SK-N-DZ (cell line): ENCODE measurements around the gene SNAPC2.
"Not testable (repeated sequence)": the region's sequence is repeated elsewhere in the genome, so short reads cannot be mapped to it uniquely, and the experiment has no call there.

Source experiments
- DNase-seq: peaks from one replicate; pipeline ENCODE4 v3.0.0-alpha.2; 2015; ENCODE audit warnings: low spot score

SNAPC2 gene

GRCh38 chr19:7888145-7888825, 31.9 kb upstream of the SNAPC2 start, which contains the start of gene LRRC8E:
TSS of gene LRRC8E (plus strand) at chr19:7888510. CDS start at chr19:7895604, 7,094 bp downstream.
- DNase-seq, result no peak

GRCh38 chr19:7888826-7889217, 31.3 kb upstream of the SNAPC2 start:
- no peak for DNase-seq

- DNase-seq, result not testable (repeated sequence)
These were observed 26.6 kb upstream of the SNAPC2 start for GRCh38 chr19:7893362-7894101.

GRCh38 chr19:7894612-7895309, 25.4 kb upstream of the SNAPC2 start:
- no peak for DNase-seq

- no peak for DNase-seq
These were observed 24.6 kb upstream of the SNAPC2 start for GRCh38 chr19:7895565-7895964.

- no peak for DNase-seq
These were observed 22.8 kb upstream of the SNAPC2 start for GRCh38 chr19:7897292-7897691.

GRCh38 chr19:7898967-7899366, 21.2 kb upstream of the SNAPC2 start:
- no peak for DNase-seq

GRCh38 chr19:7899751-7900378, 20.3 kb upstream of the SNAPC2 start:
- no peak for DNase-seq

- DNase-seq, result no peak
These were observed 19.7 kb upstream of the SNAPC2 start for GRCh38 chr19:7900401-7900870.

GRCh38 chr19:7900931-7901330, 19.2 kb upstream of the SNAPC2 start:
- no peak for DNase-seq

- no peak for DNase-seq
These were observed 18.8 kb upstream of the SNAPC2 start for GRCh38 chr19:7901337-7901736.

- no peak for DNase-seq
These were observed 17.3 kb upstream of the SNAPC2 start for GRCh38 chr19:7902796-7903243.

- DNase-seq, result peak; percentile 98
These were observed 16.7 kb upstream of the SNAPC2 start, which contains the start of gene MAP2K7 for GRCh38 chr19:7903244-7904073. TSS of gene MAP2K7 (plus strand) at chr19:7903877. CDS start at chr19:7903945, 68 bp downstream.

GRCh38 chr19:7904074-7905020, 15.8 kb upstream of the SNAPC2 start:
- DNase-seq, result no peak

GRCh38 chr19:7905268-7905667, 14.9 kb upstream of the SNAPC2 start:
- no peak for DNase-seq

GRCh38 chr19:7905859-7906258, 14.3 kb upstream of the SNAPC2 start:
- DNase-seq, result no peak

- DNase-seq, result no peak
These were observed 13.0 kb upstream of the SNAPC2 start for GRCh38 chr19:7907122-7907521.

GRCh38 chr19:7907544-7907943, 12.6 kb upstream of the SNAPC2 start:
- DNase-seq, result no peak

- DNase-seq, result no peak
These were observed 11.9 kb upstream of the SNAPC2 start for GRCh38 chr19:7908078-7908699.
